ENCODE measurements around the gene THSD1.

GRCh38 chr13:52405369-52405766, 604 bp downstream of the THSD1 start:
- TF ChIP-seq, protein P1, sequence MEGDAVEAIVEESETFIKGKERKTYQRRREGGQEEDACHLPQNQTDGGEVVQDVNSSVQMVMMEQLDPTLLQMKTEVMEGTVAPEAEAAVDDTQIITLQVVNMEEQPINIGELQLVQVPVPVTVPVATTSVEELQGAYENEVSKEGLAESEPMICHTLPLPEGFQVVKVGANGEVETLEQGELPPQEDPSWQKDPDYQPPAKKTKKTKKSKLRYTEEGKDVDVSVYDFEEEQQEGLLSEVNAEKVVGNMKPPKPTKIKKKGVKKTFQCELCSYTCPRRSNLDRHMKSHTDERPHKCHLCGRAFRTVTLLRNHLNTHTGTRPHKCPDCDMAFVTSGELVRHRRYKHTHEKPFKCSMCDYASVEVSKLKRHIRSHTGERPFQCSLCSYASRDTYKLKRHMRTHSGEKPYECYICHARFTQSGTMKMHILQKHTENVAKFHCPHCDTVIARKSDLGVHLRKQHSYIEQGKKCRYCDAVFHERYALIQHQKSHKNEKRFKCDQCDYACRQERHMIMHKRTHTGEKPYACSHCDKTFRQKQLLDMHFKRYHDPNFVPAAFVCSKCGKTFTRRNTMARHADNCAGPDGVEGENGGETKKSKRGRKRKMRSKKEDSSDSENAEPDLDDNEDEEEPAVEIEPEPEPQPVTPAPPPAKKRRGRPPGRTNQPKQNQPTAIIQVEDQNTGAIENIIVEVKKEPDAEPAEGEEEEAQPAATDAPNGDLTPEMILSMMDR (IDR thresholded peaks at IDR 0.05): no peak
- TF ChIP-seq ELF1 (IDR thresholded peaks at IDR 0.05) (no peak), MAX (IDR thresholded peaks at IDR 0.05; ENCODE audit: low read depth) (no peak), RCOR1 (IDR thresholded peaks at IDR 0.05; ENCODE audit: low read length) (no peak), SIN3A (IDR thresholded peaks at IDR 0.05; ENCODE audit: borderline replicate concordance, low read depth, low read length) (no peak), RAD21 (IDR thresholded peaks at IDR 0.05; ENCODE audit: low read length) (no peak), SMC3 (IDR thresholded peaks at IDR 0.05; ENCODE audit: low read depth, low read length) (no peak), USF2 (IDR thresholded peaks at IDR 0.05; ENCODE audit: borderline replicate concordance, low read depth, low read length) (no peak)
- TF ChIP-seq, protein P2, sequence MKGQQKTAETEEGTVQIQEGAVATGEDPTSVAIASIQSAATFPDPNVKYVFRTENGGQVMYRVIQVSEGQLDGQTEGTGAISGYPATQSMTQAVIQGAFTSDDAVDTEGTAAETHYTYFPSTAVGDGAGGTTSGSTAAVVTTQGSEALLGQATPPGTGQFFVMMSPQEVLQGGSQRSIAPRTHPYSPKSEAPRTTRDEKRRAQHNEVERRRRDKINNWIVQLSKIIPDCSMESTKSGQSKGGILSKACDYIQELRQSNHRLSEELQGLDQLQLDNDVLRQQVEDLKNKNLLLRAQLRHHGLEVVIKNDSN (IDR thresholded peaks at IDR 0.05; ENCODE audit: borderline replicate concordance, low read depth): no peak

Measured in SK-N-SH (cell line).